DMS 273 (cell line): Measurements from ENCODE around the gene DXO.
A peak's percentile ranks its signal among the peaks of the same experiment; 100 is the strongest.

Source experiments
- DNase-seq: peaks from one replicate; lab custom pipeline; 2025; ENCODE audit not compliant: unreplicated experiment; lab: John Stamatoyannopoulos, UW

The DXO gene

GRCh38 chr6:31958741-31959739 lies 12.9 kb downstream of the DXO start, which contains the start of the genes NELFE and SKIC2:
TSS of gene NELFE (minus strand) at chr6:31958971. CDS start at chr6:31958446, 525 bp downstream.
TSS of gene SKIC2 (plus strand) at chr6:31959175. CDS start at chr6:31959193, 18 bp downstream.
- peak; percentile 99 for DNase-seq

- DNase-seq = no peak
Observed at GRCh38 chr6:31958412-31958740, 13.6 kb downstream of the DXO start.

- no peak for DNase-seq
Observed at GRCh38 chr6:31956796-31957195, 15.1 kb downstream of the DXO start.

GRCh38 chr6:31954511-31954910 lies 17.4 kb downstream of the DXO start:
- no peak for DNase-seq

- DNase-seq = no peak
Observed at GRCh38 chr6:31952890-31953289, 19.0 kb downstream of the DXO start.

- DNase-seq = peak; percentile 57
Observed at GRCh38 chr6:31952140-31952805, 19.7 kb downstream of the DXO start.

- DNase-seq = no peak
Observed at GRCh38 chr6:31949926-31950548, 21.9 kb downstream of the DXO start.

- DNase-seq = no peak
Observed at GRCh38 chr6:31948753-31949413, 23.1 kb downstream of the DXO start.

GRCh38 chr6:31948306-31948705 lies 23.6 kb downstream of the DXO start:
- DNase-seq = no peak

GRCh38 chr6:31947864-31948263 lies 24.1 kb downstream of the DXO start:
- DNase-seq = no peak

- no peak for DNase-seq
Observed at GRCh38 chr6:31947070-31947675, 24.8 kb downstream of the DXO start.

- DNase-seq = no peak
Observed at GRCh38 chr6:31946370-31946885, 25.5 kb downstream of the DXO start.

GRCh38 chr6:31945507-31946369 lies 26.2 kb downstream of the DXO start, which contains the start of gene CFB:
TSS of gene CFB (plus strand) at chr6:31946095. CDS start at chr6:31946222, 127 bp downstream.
- peak; percentile 49 for DNase-seq

GRCh38 chr6:31945154-31945506 lies 26.8 kb downstream of the DXO start:
- no peak for DNase-seq

GRCh38 chr6:31943742-31944141 lies 28.2 kb downstream of the DXO start:
- no peak for DNase-seq

GRCh38 chr6:31940256-31940664 lies 31.7 kb downstream of the DXO start:
- peak; percentile 56 for DNase-seq

GRCh38 chr6:31935823-31936222 lies 36.1 kb downstream of the DXO start:
- DNase-seq = no peak

GRCh38 chr6:31935021-31935420 lies 36.9 kb downstream of the DXO start:
- DNase-seq = no peak

GRCh38 chr6:31933537-31933936 lies 38.4 kb downstream of the DXO start:
- no peak for DNase-seq
